ENCODE data around the gene MICAL3. TPM values are rescaled to one million over a fixed set of nuclear protein-coding genes. Genes with fewer than 3 reads are reported as not detected.
A peak's percentile ranks its signal among the peaks of the same experiment; 100 is the strongest.

MICAL3 gene
- total RNA-seq, 4 donors from 2014 or later: 24.3 to 29.7 (median 28.2) TPM

GRCh38 chr22:17872471-17872870 lies 151.9 kb downstream of the MICAL3 start:
- TF ChIP-seq CTCF (IDR thresholded peaks at IDR 0.05) (no peak), POLR2A (IDR thresholded peaks at IDR 0.05) (no peak)
- no peak overlapping the region for H3K4me3 ChIP-seq (ENCODE audit: low read depth, poor library complexity, severe bottlenecking)
- WGBS, 2 donors: 51 to 74% methylated on average over 7 of the region's 7 CpGs
- intact Hi-C loops (cut with DNase I; ENCODE audit: low total_unique reads): no loop called here
- DNase-seq (ENCODE audit: low spot score in 2 of 2): peak in 1 of 2 donors; percentile 54

GRCh38 chr22:17871726-17872458 lies 152.5 kb downstream of the MICAL3 start:
- TF ChIP-seq POLR2A (IDR thresholded peaks at IDR 0.05) (no peak), CTCF (IDR thresholded peaks at IDR 0.05) (no peak)
- H3K4me3 ChIP-seq (ENCODE audit: low read depth, poor library complexity, severe bottlenecking): no peak overlapping the region
- intact Hi-C loops (cut with DNase I; ENCODE audit: low total_unique reads): no loop called here
- 74 to 86% methylated on average over 31 to 32 of the region's 32 CpGs for WGBS, 2 donors
- DNase-seq (ENCODE audit: low spot score in 2 of 2): no peak

GRCh38 chr22:17870407-17870806 lies 154.0 kb downstream of the MICAL3 start:
- TF ChIP-seq POLR2A (IDR thresholded peaks at IDR 0.05) (no peak), CTCF (IDR thresholded peaks at IDR 0.05) (no peak)

GRCh38 chr22:17869285-17870096 lies 154.9 kb downstream of the MICAL3 start:
- DNase-seq (ENCODE audit: low spot score in 2 of 2): no peak
- intact Hi-C loops (cut with DNase I; ENCODE audit: low total_unique reads): no loop called here
- TF ChIP-seq CTCF (IDR thresholded peaks at IDR 0.05): no peak
- TF ChIP-seq POLR2A (IDR thresholded peaks at IDR 0.05): no peak
- 73 to 79% methylated on average over 9 of the region's 9 CpGs for WGBS, 2 donors
- no peak overlapping the region for H3K4me3 ChIP-seq (ENCODE audit: low read depth, poor library complexity, severe bottlenecking)

More at GRCh38 chr22:17870407-17870806, 154.0 kb downstream of the MICAL3 start:
- intact Hi-C loops (cut with DNase I; ENCODE audit: low total_unique reads): no loop called here
- DNase-seq (ENCODE audit: low spot score in 2 of 2): no peak
- 86 to 92% methylated on average over 8 of the region's 8 CpGs for WGBS, 2 donors
- H3K4me3 ChIP-seq (ENCODE audit: low read depth, poor library complexity, severe bottlenecking): no peak overlapping the region

- WGBS, 2 donors: 91 to 95% methylated on average over 9 to 10 of the region's 10 CpGs
- TF ChIP-seq CTCF (IDR thresholded peaks at IDR 0.05) (no peak), POLR2A (IDR thresholded peaks at IDR 0.05) (no peak)
- intact Hi-C loops (cut with DNase I; ENCODE audit: low total_unique reads): no loop called here
- no peak for DNase-seq (ENCODE audit: low spot score in 2 of 2)
- H3K4me3 ChIP-seq (ENCODE audit: low read depth, poor library complexity, severe bottlenecking): no peak overlapping the region
Measured at GRCh38 chr22:17868771-17869170, 155.6 kb downstream of the MICAL3 start.
